Cardiac septum (tissue), 1 donor: ENCODE results near the gene MOXD1. TPM values are rescaled to one million over a fixed set of nuclear protein-coding genes. Genes with fewer than 3 reads are reported as not detected.

Source experiments
- DNase-seq: peaks from one replicate; pipeline ENCODE4 v3.0.0-alpha.2; 2020; ENCODE audit warnings: low spot score
- intact Hi-C: fragments of 100-400 bp; cut with DNase I; formaldehyde crosslinking; loops from one replicate; pipeline ENCODE4 v1.14.0; 2022
- total RNA-seq: library from RNA; stranded (reverse); fragmentation: NEBNext Ultra II Directional; extraction: Animal tissue kit (Norgen Biotek cat#: 25700); gene quantifications from one replicate; pipeline ENCODE4 v1.2.1, GENCODE V29; 2021
- donor health status: DM: no; HTN: no; CAD: no.

MOXD1 gene
- total RNA-seq, 1 donor from 2014 or later: 1.6 TPM

GRCh38 chr6:132401618-132402285 lies 477 bp upstream of the MOXD1 start:
- no peak for DNase-seq
- intact Hi-C loops: no loop called here

- intact Hi-C loops: no loop called here
Measured at GRCh38 chr6:132400555-132400882, 756 bp downstream of the MOXD1 start.

GRCh38 chr6:132399376-132400074 lies 1.8 kb downstream of the MOXD1 start:
- intact Hi-C loops: loop anchor here (10.0 kb wide), 1 partner anchor 85 kb away; no protein-coding TSS in a partner anchor
- DNase-seq: no peak

More at GRCh38 chr6:132400555-132400882, 756 bp downstream of the MOXD1 start:
- no peak for DNase-seq

GRCh38 chr6:132395015-132395597 lies 6.2 kb downstream of the MOXD1 start:
- no peak for DNase-seq
- intact Hi-C loops: loop anchor here (10.0 kb wide), 1 partner anchor 80 kb away; no protein-coding TSS in a partner anchor

- no peak for DNase-seq
- intact Hi-C loops: loop anchor here (10.0 kb wide), 1 partner anchor 78 kb away; no protein-coding TSS in a partner anchor
Measured at GRCh38 chr6:132392792-132393191, 8.5 kb downstream of the MOXD1 start.

- DNase-seq: no peak
- intact Hi-C loops: loop anchor here (10.0 kb wide), 1 partner anchor 77 kb away; no protein-coding TSS in a partner anchor
Measured at GRCh38 chr6:132392270-132392646, 9.0 kb downstream of the MOXD1 start.

- intact Hi-C loops: loop anchor here (10.0 kb wide), 1 partner anchor 77 kb away; no protein-coding TSS in a partner anchor
- no peak for DNase-seq
Measured at GRCh38 chr6:132391391-132392269, 9.6 kb downstream of the MOXD1 start.

GRCh38 chr6:132390451-132390850 lies 10.8 kb downstream of the MOXD1 start:
- intact Hi-C loops: loop anchor here (10.0 kb wide), 1 partner anchor 76 kb away; no protein-coding TSS in a partner anchor
- DNase-seq: no peak

GRCh38 chr6:132390017-132390416 lies 11.3 kb downstream of the MOXD1 start:
- DNase-seq: no peak
- intact Hi-C loops: loop anchor here (10.0 kb wide), 1 partner anchor 75 kb away; no protein-coding TSS in a partner anchor

GRCh38 chr6:132388291-132388690 lies 13.0 kb downstream of the MOXD1 start:
- intact Hi-C loops: no loop called here
- DNase-seq: no peak

- no peak for DNase-seq
- intact Hi-C loops: no loop called here
Measured at GRCh38 chr6:132382630-132383175, 18.6 kb downstream of the MOXD1 start.

GRCh38 chr6:132381381-132381780 lies 19.9 kb downstream of the MOXD1 start:
- intact Hi-C loops: no loop called here
- no peak for DNase-seq

- intact Hi-C loops: no loop called here
- DNase-seq: no peak
Measured at GRCh38 chr6:132380358-132381029, 20.8 kb downstream of the MOXD1 start.

- intact Hi-C loops: no loop called here
- no peak for DNase-seq
Measured at GRCh38 chr6:132369526-132369925, 31.7 kb downstream of the MOXD1 start.

GRCh38 chr6:132368916-132369481 lies 32.3 kb downstream of the MOXD1 start:
- DNase-seq: no peak
- intact Hi-C loops: no loop called here

- intact Hi-C loops: no loop called here
- no peak for DNase-seq
Measured at GRCh38 chr6:132365281-132365907, 35.9 kb downstream of the MOXD1 start.

- no peak for DNase-seq
- intact Hi-C loops: no loop called here
Measured at GRCh38 chr6:132364306-132365074, 36.8 kb downstream of the MOXD1 start.
